ENCODE data around the gene PPP1R12A. TPM values are rescaled to one million over a fixed set of nuclear protein-coding genes. Genes with fewer than 3 reads are reported as not detected.
"Not testable (repeated sequence)": the region's sequence is repeated elsewhere in the genome, so short reads cannot be mapped to it uniquely, and the experiment has no call there.

Gene PPP1R12A
- total RNA-seq, 3 donors from 2014 or later, result 64.8 to 137 (median 134) TPM

DNA sequence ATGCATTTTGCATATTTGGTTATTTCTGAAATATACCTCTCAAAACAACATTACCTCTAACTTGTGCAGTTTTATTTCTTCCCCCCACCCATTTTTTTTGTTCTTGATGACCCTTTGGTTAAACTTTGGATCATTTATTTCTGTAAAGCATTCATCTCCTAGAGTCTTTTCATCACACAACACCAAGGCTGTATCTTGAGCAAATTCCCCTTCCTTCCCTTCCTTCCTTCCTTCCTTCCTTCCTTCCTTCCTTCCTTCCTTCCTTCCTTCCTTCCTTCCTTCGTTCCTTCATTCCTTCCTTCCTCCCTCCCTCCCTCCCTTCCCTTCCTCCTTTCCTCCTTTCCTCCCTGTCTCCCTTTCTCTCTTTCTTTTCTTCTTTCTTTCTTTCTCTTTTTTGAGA, 43.8 kb upstream of the PPP1R12A start:
- Histone ChIP-seq H3K27me3 (no peaks in the 10 kb centered on the region), H3K4me1 (no peaks in the 10 kb centered on the region), H3K27ac (no peak overlapping the region), H3K4me3 (no peak overlapping the region), H3K9me3 (no peaks in the 10 kb centered on the region), H3K36me3 (no peaks in the 10 kb centered on the region)
- intact Hi-C loops (cut with DNase I; ENCODE audit: low total_unique reads), result no loop called here
- no peak for DNase-seq (ENCODE audit: low spot score in 2 of 2)
- TF ChIP-seq POLR2AphosphoS5 (IDR thresholded peaks at IDR 0.05) (no peak), POLR2A (IDR thresholded peaks at IDR 0.05) (no peak)
- TF ChIP-seq, protein P1, sequence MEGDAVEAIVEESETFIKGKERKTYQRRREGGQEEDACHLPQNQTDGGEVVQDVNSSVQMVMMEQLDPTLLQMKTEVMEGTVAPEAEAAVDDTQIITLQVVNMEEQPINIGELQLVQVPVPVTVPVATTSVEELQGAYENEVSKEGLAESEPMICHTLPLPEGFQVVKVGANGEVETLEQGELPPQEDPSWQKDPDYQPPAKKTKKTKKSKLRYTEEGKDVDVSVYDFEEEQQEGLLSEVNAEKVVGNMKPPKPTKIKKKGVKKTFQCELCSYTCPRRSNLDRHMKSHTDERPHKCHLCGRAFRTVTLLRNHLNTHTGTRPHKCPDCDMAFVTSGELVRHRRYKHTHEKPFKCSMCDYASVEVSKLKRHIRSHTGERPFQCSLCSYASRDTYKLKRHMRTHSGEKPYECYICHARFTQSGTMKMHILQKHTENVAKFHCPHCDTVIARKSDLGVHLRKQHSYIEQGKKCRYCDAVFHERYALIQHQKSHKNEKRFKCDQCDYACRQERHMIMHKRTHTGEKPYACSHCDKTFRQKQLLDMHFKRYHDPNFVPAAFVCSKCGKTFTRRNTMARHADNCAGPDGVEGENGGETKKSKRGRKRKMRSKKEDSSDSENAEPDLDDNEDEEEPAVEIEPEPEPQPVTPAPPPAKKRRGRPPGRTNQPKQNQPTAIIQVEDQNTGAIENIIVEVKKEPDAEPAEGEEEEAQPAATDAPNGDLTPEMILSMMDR (IDR thresholded peaks at IDR 0.05), result no peak

GRCh38 chr12:79977856-79978460, 43.1 kb upstream of the PPP1R12A start:
- H3K27ac ChIP-seq; H3K27me3 ChIP-seq; H3K9me3 ChIP-seq; H3K36me3 ChIP-seq; intact Hi-C loops (cut with DNase I; ENCODE audit: low total_unique reads); DNase-seq (ENCODE audit: low spot score in 2 of 2); H3K4me1 ChIP-seq; H3K4me3 ChIP-seq: not testable (repeated sequence)

GRCh38 chr12:79975143-79975542, 40.2 kb upstream of the PPP1R12A start:
- no peak for DNase-seq (ENCODE audit: low spot score in 2 of 2)
- Histone ChIP-seq H3K27me3 (no peaks in the 10 kb centered on the region), H3K4me3 (no peak overlapping the region), H3K36me3 (no peaks in the 10 kb centered on the region), H3K9me3 (no peaks in the 10 kb centered on the region), H3K27ac (peak overlapping the region in 1 of 2 donors; percentile 22), H3K4me1 (no peaks in the 10 kb centered on the region)
- no peak for TF ChIP-seq POLR2AphosphoS5 (IDR thresholded peaks at IDR 0.05)
- no peak for TF ChIP-seq POLR2A (IDR thresholded peaks at IDR 0.05)
- TF ChIP-seq, protein P1 (IDR thresholded peaks at IDR 0.05), result no peak
- intact Hi-C loops (cut with DNase I; ENCODE audit: low total_unique reads), result no loop called here

DNA sequence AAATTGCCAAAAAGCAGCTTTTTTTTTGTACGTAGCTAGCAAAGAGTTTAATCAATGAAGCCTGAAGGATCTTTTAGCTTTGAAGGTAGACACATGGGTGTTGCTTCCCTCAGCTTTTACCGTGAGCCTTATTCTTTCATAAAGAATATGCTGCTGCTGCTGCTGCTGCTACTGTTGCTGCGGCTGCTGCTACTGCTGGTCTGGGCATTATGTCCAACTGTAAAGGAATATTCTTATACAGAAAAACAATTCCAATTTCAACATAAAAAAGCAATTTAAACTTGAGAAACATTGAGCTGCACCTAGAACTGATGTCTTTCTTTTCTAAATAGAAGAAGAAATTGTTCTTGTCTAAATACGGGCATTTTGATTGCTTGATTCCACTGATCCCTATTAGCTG, 38.9 kb upstream of the PPP1R12A start:
- Histone ChIP-seq H3K4me3 (no peak overlapping the region), H3K27me3 (no peaks in the 10 kb centered on the region), H3K27ac (no peak overlapping the region), H3K36me3 (no peaks in the 10 kb centered on the region), H3K9me3 (no peaks in the 10 kb centered on the region), H3K4me1 (no peaks in the 10 kb centered on the region)
- no peak for DNase-seq (ENCODE audit: low spot score in 2 of 2)
- intact Hi-C loops (cut with DNase I; ENCODE audit: low total_unique reads), result no loop called here
- TF ChIP-seq POLR2AphosphoS5 (IDR thresholded peaks at IDR 0.05) (no peak), POLR2A (IDR thresholded peaks at IDR 0.05) (no peak)
- TF ChIP-seq, protein P1 (IDR thresholded peaks at IDR 0.05), result no peak

- intact Hi-C loops (cut with DNase I; ENCODE audit: low total_unique reads), result loop anchor here (5.0 kb wide), 1 partner anchor 593 kb away; no protein-coding TSS in a partner anchor
- Histone ChIP-seq H3K9me3 (no peaks in the 10 kb centered on the region), H3K4me1 (no peaks in the 10 kb centered on the region), H3K36me3 (no peaks in the 10 kb centered on the region), H3K27ac (no peak overlapping the region), H3K27me3 (no peaks in the 10 kb centered on the region), H3K4me3 (no peak overlapping the region)
- no peak for TF ChIP-seq POLR2AphosphoS5 (IDR thresholded peaks at IDR 0.05)
- TF ChIP-seq, protein P1 (IDR thresholded peaks at IDR 0.05), result no peak
- no peak for TF ChIP-seq POLR2A (IDR thresholded peaks at IDR 0.05)
- no peak for DNase-seq (ENCODE audit: low spot score in 2 of 2)
Observed at GRCh38 chr12:79964100-79964627, 29.3 kb upstream of the PPP1R12A start.

Data from breast epithelium (tissue), 4 donors.